ENCODE measurements around the gene CSDE1. TPM values are rescaled to one million over a fixed set of nuclear protein-coding genes. Genes with fewer than 3 reads are reported as not detected.

CSDE1 gene
- total RNA-seq (2022; extraction: Qiagen RNA extraction; ENCODE audit: low read depth), result 123 to 173 TPM (median 127 TPM) in 5 replicates

DNA sequence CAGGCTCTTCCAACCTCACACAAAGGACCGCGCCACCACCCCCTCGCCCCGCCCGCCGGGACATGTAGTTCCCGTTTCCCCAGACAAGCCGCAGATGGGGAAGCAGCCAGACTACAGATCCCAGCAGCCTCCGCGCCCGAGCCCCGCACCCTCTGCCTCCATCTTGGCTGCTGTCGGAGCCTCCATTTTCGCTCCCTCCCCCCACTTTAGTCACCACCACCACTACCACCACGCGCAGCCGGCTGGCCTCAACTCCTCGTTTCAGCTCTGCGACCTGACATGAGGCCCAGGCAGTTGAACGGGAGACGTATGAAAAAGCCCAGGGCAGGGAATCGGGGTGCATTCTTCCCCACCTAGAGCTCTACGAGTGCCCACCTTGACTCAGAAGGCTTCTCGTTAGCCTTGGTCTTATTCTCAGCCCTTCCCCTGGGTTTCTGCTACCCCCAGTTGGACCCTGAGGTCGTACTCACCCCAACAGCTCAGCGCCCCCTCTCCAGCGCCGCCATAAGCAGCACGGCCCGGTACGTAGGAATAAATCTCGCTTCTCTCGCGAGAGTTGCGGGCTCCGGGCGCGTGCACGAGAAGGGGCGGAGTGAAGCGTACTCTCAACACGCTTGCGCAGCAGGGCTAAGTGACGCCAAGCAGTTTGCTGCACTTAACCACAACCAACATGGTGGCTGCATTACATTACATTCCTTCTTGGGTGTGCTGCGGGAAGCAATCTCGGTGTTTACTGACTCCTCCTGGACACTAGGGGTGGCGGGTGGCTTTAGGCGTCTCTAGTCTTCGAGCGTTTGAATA is at the start of gene CSDE1:
Gene CSDE1, minus strand, starts transcription at position 530 of the 801 bp plus-strand sequence. CDS start 18,094 bp downstream, outside the sequence.

DNA sequence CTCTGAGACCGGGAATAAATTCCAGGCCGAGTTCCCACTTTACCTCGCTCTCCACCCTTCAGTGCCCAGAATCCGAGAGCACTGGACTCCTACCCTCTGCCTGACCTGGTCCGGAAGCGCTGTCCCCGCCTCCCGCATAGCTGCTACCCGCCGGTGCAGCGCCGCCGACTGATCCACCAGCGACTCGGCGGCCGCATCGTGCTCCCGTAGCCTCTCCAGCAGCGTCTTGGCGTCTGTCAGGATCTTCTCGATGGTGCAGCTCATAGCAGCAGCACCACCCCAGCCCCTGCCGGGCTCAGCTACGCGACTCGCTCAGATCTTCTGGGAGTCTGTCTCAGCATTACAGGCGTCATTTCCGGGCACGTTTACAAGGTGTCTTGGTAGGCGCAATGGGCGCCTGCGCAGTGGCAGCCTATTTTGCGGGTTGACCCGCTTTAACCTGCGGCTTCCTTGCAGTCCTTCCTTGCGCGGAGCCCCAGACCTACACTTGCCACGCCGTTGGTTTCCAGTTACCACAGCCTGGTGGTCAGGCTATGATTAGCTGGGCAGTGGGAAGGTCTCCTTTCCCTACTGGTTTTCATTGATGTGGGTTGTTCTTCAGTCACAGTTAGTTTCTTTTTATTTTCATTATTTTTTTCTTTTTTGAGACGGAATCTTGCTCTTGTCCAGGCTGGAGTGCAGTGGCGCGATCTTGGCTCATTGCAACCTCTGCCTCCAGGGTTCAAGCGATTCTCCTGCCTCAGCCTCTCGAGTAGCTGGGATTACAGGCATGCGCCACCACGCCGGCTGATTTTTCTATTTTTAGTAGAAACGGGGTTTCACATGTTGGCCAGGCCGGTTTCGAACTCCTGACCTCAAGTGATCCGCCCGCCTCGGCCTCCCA is 22.8 kb upstream of the CSDE1 start, which contains the start of gene SIKE1:
Gene SIKE1, minus strand, starts transcription at position 342 of the 883 bp plus-strand sequence. Its CDS starts 78 bp downstream, at position 264.

DNA sequence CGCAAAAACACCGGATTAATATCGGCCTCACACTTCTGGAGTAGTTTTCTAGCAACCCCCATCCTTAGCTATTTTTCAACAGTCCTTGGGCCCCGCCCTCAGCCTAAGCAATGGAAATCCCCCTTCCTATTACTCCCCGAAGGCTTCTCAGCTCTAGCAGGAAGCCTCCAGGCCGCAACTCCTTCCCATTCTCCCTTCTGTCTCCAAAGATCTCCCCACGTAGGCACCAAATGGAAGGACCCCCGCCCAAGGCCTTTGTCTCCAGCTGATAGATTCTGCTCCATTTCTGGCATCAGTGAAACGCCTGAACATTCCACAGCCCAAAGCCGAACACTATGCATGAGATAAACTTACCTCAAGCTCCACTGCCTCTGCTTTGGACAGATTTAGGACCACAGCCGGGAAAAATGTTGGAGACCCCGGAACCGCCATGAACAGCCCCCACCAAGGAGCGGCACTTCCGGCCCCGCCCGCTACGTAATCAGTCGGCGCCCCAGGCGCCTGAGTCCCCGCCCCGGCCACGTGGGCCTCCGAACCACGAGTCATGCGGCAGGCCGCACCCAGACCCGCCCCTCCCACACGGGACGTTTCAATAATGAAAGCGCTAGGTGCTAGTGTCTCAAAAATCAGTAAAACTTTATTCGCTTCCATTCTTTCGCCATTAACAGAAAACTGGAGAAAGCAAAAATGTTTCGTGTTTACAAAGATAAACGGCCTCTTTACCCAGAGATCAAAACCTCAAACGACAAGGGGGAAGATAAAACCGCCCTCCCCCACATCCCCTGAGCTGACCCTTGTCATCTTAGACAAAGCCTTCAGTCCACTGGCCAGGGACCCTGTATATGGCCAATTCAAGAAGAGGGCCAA is 41.2 kb downstream of the CSDE1 start, which contains the start of gene NRAS:
Gene NRAS, minus strand, starts transcription at position 468 of the 867 bp plus-strand sequence. CDS start 611 bp downstream, outside the sequence.

DNA sequence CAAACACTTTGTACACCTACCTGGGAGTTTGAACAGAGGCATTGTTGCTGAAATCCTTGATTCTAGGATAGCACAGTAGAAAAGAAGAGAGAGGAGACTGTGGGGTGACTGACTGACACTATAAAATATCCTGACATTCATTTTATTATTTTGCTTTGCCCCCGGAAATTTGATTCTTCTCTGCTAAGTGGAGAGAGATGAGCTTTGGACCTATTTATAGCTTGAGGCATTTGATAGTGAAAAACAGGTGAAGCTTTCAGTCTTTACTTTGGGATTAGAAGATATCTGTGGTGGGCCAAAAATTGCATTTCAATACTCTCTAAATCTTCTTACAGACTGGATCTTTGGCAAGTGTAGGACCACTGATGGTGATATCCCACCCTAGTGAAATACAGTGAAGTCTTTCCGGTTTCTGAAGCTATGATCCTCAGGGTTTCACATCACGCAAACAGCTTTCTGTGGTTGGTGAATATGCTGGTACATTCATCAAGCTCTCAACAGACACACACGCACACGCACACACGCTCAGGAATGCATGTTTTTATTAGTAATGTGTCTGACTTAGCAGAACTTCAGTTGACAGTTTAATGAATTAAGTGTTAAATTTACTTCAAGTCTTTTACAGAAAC is 62.2 kb downstream of the CSDE1 start, which contains the start of gene AMPD1:
Gene AMPD1, minus strand, starts transcription at position 117 of the 629 bp plus-strand sequence. Its CDS starts 75 bp downstream, at position 42.

DNA sequence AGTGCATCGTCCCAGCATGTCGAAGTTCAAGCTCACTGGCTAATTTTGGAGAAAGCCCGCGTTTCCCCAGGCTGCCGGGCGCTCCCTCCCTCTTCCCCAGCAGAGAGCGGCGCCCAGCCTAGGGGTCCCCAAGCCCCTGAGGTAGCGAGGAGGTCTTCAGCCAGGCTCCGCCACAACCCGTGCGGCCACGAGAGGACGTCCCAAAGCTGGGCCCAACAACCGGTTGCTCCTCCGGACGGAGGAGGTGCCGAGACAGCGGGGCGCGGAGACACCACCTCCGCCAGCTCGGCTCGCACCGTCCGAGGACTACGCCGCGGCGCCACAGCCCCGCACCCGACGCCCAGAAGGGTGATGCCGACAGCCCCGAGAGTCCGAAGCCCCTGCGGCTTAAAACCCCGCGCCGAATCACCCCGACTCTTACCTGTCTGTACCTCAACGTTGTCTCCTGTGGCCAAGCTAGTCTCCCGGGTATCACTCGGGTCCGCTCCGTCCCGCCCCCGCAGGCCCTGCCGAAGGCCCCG is 88.2 kb downstream of the CSDE1 start, which contains the start of gene DENND2C:
Gene DENND2C, minus strand, starts transcription at position 488 of the 521 bp plus-strand sequence. CDS start 44,065 bp downstream, outside the sequence.

Other genes with a start within 250 kb of the CSDE1 start
- gene TRIM33, start 246.8 kb downstream of the CSDE1 start, total RNA-seq (2022; extraction: Qiagen RNA extraction; ENCODE audit: low read depth), result 10.4 to 17.7 TPM (median 12.7 TPM) in 5 replicates
- 24.7 to 30.6 TPM (median 25.8 TPM) in 5 replicates for gene BCAS2, start 176.4 kb downstream of the CSDE1 start, total RNA-seq (2022; extraction: Qiagen RNA extraction; ENCODE audit: low read depth)
- gene DENND2C, start 87.9 kb downstream of the CSDE1 start, total RNA-seq (2022; extraction: Qiagen RNA extraction; ENCODE audit: low read depth), result 0.20 to 0.52 TPM (median 0.34 TPM) in 5 replicates
- 0.32 TPM in 1 of 5 replicates, not detected in the others for gene AMPD1, start 62.4 kb downstream of the CSDE1 start, total RNA-seq (2022; extraction: Qiagen RNA extraction; ENCODE audit: low read depth)
- gene NRAS, start 41.2 kb downstream of the CSDE1 start, total RNA-seq (2022; extraction: Qiagen RNA extraction; ENCODE audit: low read depth), result 17.0 to 38.0 TPM (median 29.9 TPM) in 5 replicates
- 12.9 to 20.8 TPM (median 15.9 TPM) in 5 replicates for gene SIKE1, start 22.7 kb upstream of the CSDE1 start, total RNA-seq (2022; extraction: Qiagen RNA extraction; ENCODE audit: low read depth)
- not detected in 5 replicates for gene SYCP1, start 96.9 kb upstream of the CSDE1 start, total RNA-seq (2022; extraction: Qiagen RNA extraction; ENCODE audit: low read depth)

Data from A549 treated with ZK216348 at 1 μM for 4 hours (cell line).